ENCODE data around the gene PODNL1.

The PODNL1 gene

GRCh38 chr19:13952931-13953531, 14.8 kb upstream of the PODNL1 start:
- Histone ChIP-seq H3K4me1 (ENCODE audit: insufficient read depth, low read length) (peaks cover 23% of the 10 kb centered on the region), H3K4me3 (ENCODE audit: low read depth in 1 of 2, low read length in 2 of 2) (peak overlapping the region; percentile 70 to 83; a peak in 3 of 4 replicates), H3K36me3 (ENCODE audit: insufficient read depth, low read length) (peaks cover 48% of the 10 kb centered on the region), H3K79me2 (ENCODE audit: insufficient read depth, low read length) (peaks cover 33% of the 10 kb centered on the region), H3K4me2 (ENCODE audit: insufficient read depth, low read length) (peak overlapping the region; percentile 99), H3K27ac (ENCODE audit: low read length) (peak overlapping the region; percentile 92), H2AFZ (ENCODE audit: low read depth, low read length) (peak overlapping the region; percentile 50), H3K27me3 (ENCODE audit: insufficient read depth, low read length, poor library complexity) (no peaks in the 10 kb centered on the region), H3K9me3 (ENCODE audit: insufficient read depth, low read length, severe bottlenecking) (no peaks in the 10 kb centered on the region), H4K20me1 (ENCODE audit: insufficient read depth, low read length) (peaks cover 31% of the 10 kb centered on the region), H3K9ac (ENCODE audit: low read depth, low read length) (peak overlapping the region; percentile 77)
- DNase-seq (no peak), ATAC-seq (ENCODE audit: insufficient read depth, low read depth) (no peak; the same call in 2 of the 3 replicates)
- TF ChIP-seq, protein P1, sequence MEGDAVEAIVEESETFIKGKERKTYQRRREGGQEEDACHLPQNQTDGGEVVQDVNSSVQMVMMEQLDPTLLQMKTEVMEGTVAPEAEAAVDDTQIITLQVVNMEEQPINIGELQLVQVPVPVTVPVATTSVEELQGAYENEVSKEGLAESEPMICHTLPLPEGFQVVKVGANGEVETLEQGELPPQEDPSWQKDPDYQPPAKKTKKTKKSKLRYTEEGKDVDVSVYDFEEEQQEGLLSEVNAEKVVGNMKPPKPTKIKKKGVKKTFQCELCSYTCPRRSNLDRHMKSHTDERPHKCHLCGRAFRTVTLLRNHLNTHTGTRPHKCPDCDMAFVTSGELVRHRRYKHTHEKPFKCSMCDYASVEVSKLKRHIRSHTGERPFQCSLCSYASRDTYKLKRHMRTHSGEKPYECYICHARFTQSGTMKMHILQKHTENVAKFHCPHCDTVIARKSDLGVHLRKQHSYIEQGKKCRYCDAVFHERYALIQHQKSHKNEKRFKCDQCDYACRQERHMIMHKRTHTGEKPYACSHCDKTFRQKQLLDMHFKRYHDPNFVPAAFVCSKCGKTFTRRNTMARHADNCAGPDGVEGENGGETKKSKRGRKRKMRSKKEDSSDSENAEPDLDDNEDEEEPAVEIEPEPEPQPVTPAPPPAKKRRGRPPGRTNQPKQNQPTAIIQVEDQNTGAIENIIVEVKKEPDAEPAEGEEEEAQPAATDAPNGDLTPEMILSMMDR (IDR thresholded peaks at IDR 0.05; ENCODE audit: borderline replicate concordance, extremely low read depth, low read length, poor library complexity, severe bottlenecking): no peak
- no peak for TF ChIP-seq EZH2 (IDR thresholded peaks at IDR 0.05; ENCODE audit: borderline replicate concordance, low read depth, low read length, severe bottlenecking)

- Histone ChIP-seq H3K79me2 (ENCODE audit: insufficient read depth, low read length) (peaks cover 33% of the 10 kb centered on the region), H3K27ac (ENCODE audit: low read length) (peak within 1 kb of the TSS; percentile 92), H3K27me3 (ENCODE audit: insufficient read depth, low read length, poor library complexity) (no peaks in the 10 kb centered on the region), H3K4me3 (ENCODE audit: low read depth in 1 of 2, low read length in 2 of 2) (peak within 1 kb of the TSS; percentile 70 to 83; a peak in 3 of 4 replicates), H4K20me1 (ENCODE audit: insufficient read depth, low read length) (peaks cover 28% of the 10 kb centered on the region), H3K4me2 (ENCODE audit: insufficient read depth, low read length) (peak within 1 kb of the TSS; percentile 99), H3K9ac (ENCODE audit: low read depth, low read length) (peak within 1 kb of the TSS; percentile 77), H3K9me3 (ENCODE audit: insufficient read depth, low read length, severe bottlenecking) (no peaks in the 10 kb centered on the region), H3K36me3 (ENCODE audit: insufficient read depth, low read length) (peaks cover 41% of the 10 kb centered on the region), H3K4me1 (ENCODE audit: insufficient read depth, low read length) (peaks cover 23% of the 10 kb centered on the region), H2AFZ (ENCODE audit: low read depth, low read length) (peak within 1 kb of the TSS; percentile 83)
- no peak for TF ChIP-seq EZH2 (IDR thresholded peaks at IDR 0.05; ENCODE audit: borderline replicate concordance, low read depth, low read length, severe bottlenecking)
- TF ChIP-seq, protein P1 (IDR thresholded peaks at IDR 0.05; ENCODE audit: borderline replicate concordance, extremely low read depth, low read length, poor library complexity, severe bottlenecking): no peak
- DNase-seq: peak; percentile 100
- ATAC-seq (ENCODE audit: insufficient read depth, low read depth): peak; percentile 97
Measured at GRCh38 chr19:13952154-13952930, 14.1 kb upstream of the PODNL1 start, which contains the start of gene DCAF15. Gene DCAF15, plus strand, starts transcription at chr19:13952509. Its CDS starts 4 bp downstream, at chr19:13952513.

DNA sequence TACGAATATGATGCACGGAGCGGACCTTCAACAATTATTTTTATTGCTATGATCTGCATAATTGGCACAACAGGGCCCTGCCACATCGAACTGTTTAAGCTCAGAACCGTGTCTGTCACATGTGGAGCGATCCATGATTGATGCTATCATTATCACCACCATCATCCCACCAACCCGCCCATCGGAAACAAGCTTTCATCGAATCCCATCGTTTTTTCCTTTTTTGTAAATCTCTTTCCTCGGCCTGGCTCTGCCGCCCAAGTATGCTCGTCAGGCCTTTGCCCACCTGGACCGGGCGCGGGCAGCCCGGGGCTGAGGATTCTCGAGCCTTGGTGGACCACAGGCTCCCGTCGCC, 13.6 kb upstream of the PODNL1 start:
- no peak for DNase-seq
- Histone ChIP-seq H3K27me3 (ENCODE audit: insufficient read depth, low read length, poor library complexity) (no peaks in the 10 kb centered on the region), H3K36me3 (ENCODE audit: insufficient read depth, low read length) (peaks cover 36% of the 10 kb centered on the region), H3K9me3 (ENCODE audit: insufficient read depth, low read length, severe bottlenecking) (no peaks in the 10 kb centered on the region), H3K9ac (ENCODE audit: low read depth, low read length) (peak overlapping the region; percentile 36), H3K4me1 (ENCODE audit: insufficient read depth, low read length) (peaks cover 23% of the 10 kb centered on the region), H2AFZ (ENCODE audit: low read depth, low read length) (peak overlapping the region; percentile 83), H3K79me2 (ENCODE audit: insufficient read depth, low read length) (peaks cover 33% of the 10 kb centered on the region), H3K27ac (ENCODE audit: low read length) (no peak overlapping the region), H3K4me3 (ENCODE audit: low read depth in 1 of 2, low read length in 2 of 2) (peak overlapping the region; percentile 23 to 68; a peak in 3 of 4 replicates), H3K4me2 (ENCODE audit: insufficient read depth, low read length) (peak overlapping the region; percentile 99), H4K20me1 (ENCODE audit: insufficient read depth, low read length) (peaks cover 28% of the 10 kb centered on the region)
- peak; percentile 6 for ATAC-seq (ENCODE audit: insufficient read depth, low read depth)
- TF ChIP-seq EZH2 (IDR thresholded peaks at IDR 0.05; ENCODE audit: borderline replicate concordance, low read depth, low read length, severe bottlenecking): no peak
- TF ChIP-seq, protein P1 (IDR thresholded peaks at IDR 0.05; ENCODE audit: borderline replicate concordance, extremely low read depth, low read length, poor library complexity, severe bottlenecking): no peak

All from DND-41 (cell line).